Bronchial epithelial cell (primary cell): ENCODE measurements around the gene PMPCA. TPM values are rescaled to one million over a fixed set of nuclear protein-coding genes. Genes with fewer than 3 reads are reported as not detected.

Source experiments
- DNase-seq: peaks from one replicate; pipeline ENCODE4 v3.0.0-alpha.2; 2010; ENCODE audit warnings: low read depth
- FAIRE-seq: peaks from 2 replicates; lab custom pipeline; 2011; peaks lifted over from hg19 to GRCh38; lab: Jason Lieb, UNC
- H3K27me3 ChIP-seq: 2 replicates; pipeline ENCODE4 v1.5.1; 2011; ENCODE audit warnings: low read length; ENCODE audit not compliant: control insufficient read depth, insufficient read depth
- H3K36me3 ChIP-seq: 2 replicates; pipeline ENCODE4 v1.5.1; 2011; ENCODE audit warnings: low read length; ENCODE audit not compliant: control insufficient read depth, insufficient read depth
- H3K4me3 ChIP-seq: 2 replicates; pipeline ENCODE4 v1.5.1; 2011; ENCODE audit warnings: mild to moderate bottlenecking, low read depth, low read length, control low read depth
- CTCF ChIP-seq: IDR thresholded peaks from 2 replicates; pipeline ENCODE4 v1.5.1; 2011; ENCODE audit warnings: mild to moderate bottlenecking, moderate library complexity, low read length, control low read depth, inconsistent platforms; ENCODE audit not compliant: insufficient read depth, severe bottlenecking
- total RNA-seq: library from RNA; depleted of rRNA; stranded (reverse); fragments of >200 nt; gene quantifications from 2 replicates; pipeline ENCODE4 v1.2.1, GENCODE V29; 2014

The PMPCA gene
- total RNA-seq, 1 donor from 2014 or later, result 43.2 TPM

GRCh38 chr9:136367296-136368145, 42.9 kb upstream of the PMPCA start:
- Histone ChIP-seq H3K27me3 (no peaks in the 10 kb centered on the region), H3K4me3 (no peak overlapping the region), H3K36me3 (no peaks in the 10 kb centered on the region)
- no peak for FAIRE-seq
- DNase-seq, result no peak
- no peak for TF ChIP-seq CTCF

GRCh38 chr9:136368190-136368589, 42.3 kb upstream of the PMPCA start:
- Histone ChIP-seq H3K27me3 (no peaks in the 10 kb centered on the region), H3K36me3 (no peaks in the 10 kb centered on the region), H3K4me3 (no peak overlapping the region)
- no peak for TF ChIP-seq CTCF
- FAIRE-seq (no peak), DNase-seq (no peak)

DNA sequence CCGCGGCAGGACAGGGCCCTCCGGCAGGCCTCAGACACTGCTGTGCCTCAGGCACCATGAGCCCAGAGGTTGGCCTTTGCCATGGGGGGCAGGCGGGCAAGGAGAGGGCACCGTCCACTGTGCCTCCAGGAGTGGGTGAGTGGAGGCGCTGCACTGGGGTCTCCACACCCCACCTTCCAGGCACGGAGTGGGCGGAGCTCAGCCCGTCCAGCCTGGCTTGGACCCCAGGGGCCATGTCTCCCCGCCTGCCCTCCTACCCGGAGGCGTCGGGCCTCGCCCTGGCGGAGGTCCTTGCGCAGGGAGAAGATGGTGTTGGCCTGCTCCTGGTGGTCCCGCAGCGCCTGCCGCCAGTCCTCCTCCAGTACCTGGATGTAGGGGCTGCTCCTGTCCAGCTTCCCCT, 40.4 kb upstream of the PMPCA start:
- H3K4me3 ChIP-seq, result no peak overlapping the region
- FAIRE-seq (no peak), DNase-seq (no peak)
- no peak for TF ChIP-seq CTCF
- no peaks in the 10 kb centered on the region for H3K36me3 ChIP-seq
- H3K27me3 ChIP-seq, result no peaks in the 10 kb centered on the region

GRCh38 chr9:136370687-136371532, 39.5 kb upstream of the PMPCA start:
- FAIRE-seq (no peak), DNase-seq (no peak)
- H3K4me3 ChIP-seq, result no peak overlapping the region
- peaks cover 2% of the 10 kb centered on the region for H3K36me3 ChIP-seq
- no peak for TF ChIP-seq CTCF
- H3K27me3 ChIP-seq, result no peaks in the 10 kb centered on the region

DNA sequence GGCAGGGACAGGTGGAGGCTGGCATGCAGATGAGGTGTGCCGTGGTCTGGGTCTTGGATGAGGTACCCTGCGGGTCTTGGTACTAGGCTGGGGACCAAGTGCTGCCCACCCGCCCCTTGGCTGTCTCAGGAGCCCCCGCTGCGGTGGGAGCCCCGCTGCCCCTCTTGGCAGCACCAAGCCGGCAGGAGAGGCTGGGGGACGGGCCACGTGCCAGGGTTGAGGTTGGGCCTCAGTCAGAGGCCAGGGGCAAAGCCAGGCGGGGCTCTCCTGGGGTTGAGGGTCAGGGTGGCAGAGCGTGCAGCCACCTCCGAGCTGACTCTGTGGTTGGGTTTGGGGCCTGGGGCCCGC, 39.0 kb upstream of the PMPCA start:
- no peaks in the 10 kb centered on the region for H3K27me3 ChIP-seq
- no peak overlapping the region for H3K4me3 ChIP-seq
- H3K36me3 ChIP-seq, result peaks cover 4% of the 10 kb centered on the region
- TF ChIP-seq CTCF, result no peak
- FAIRE-seq, result no peak
- DNase-seq, result no peak
